Uterus (tissue), 2 donors: ENCODE results near the gene LHB.
"Not testable (repeated sequence)": the region's sequence is repeated elsewhere in the genome, so short reads cannot be mapped to it uniquely, and the experiment has no call there.

Experiments used
- CTCF ChIP-seq, 4 experiments: fragments of 200-600 bp in 2 of 4; fragments of 450-650 bp in 2 of 4; sonication (generic) in 2 of 4; IDR thresholded peaks; one replicate each; pipeline ENCODE4 v1.5.1; 2016 to 2019; ENCODE audit warnings: antibody characterized with exemption in 4 of 4, mild to moderate bottlenecking in 2 of 4, moderate library complexity in 1 of 4
- POLR2A ChIP-seq, 2 donors: fragments of 450-650 bp; IDR thresholded peaks; one replicate each; pipeline ENCODE4 v1.6.1; 2016; ENCODE audit warnings: antibody characterized with exemption in 2 of 2, mild to moderate bottlenecking in 1 of 2, moderate library complexity in 1 of 2

- not testable (repeated sequence) for TF ChIP-seq POLR2A, CTCF (IDR thresholded peaks at IDR 0.05)
Observed at GRCh38 chr19:49043548-49043947, 26.7 kb upstream of the LHB start, which contains the start of gene CGB5.
